Fibroblast of villous mesenchyme (primary cell): ENCODE measurements around the gene CAMK2G. TPM values are rescaled to one million over a fixed set of nuclear protein-coding genes. Genes with fewer than 3 reads are reported as not detected.

ENCODE experiments used
- DNase-seq: peaks from one replicate; pipeline ENCODE4 v3.0.0-alpha.2; 2010; ENCODE audit warnings: low read depth
- H3K4me3 ChIP-seq: 2 replicates; pipeline ENCODE4 v1.5.1; 2011; ENCODE audit warnings: low read depth, mild to moderate bottlenecking, low read length
- CTCF ChIP-seq: IDR thresholded peaks from 2 replicates; pipeline ENCODE4 v1.5.1; 2012; ENCODE audit warnings: low read depth, mild to moderate bottlenecking, low read length; ENCODE audit not compliant: insufficient read depth
- total RNA-seq: library from RNA; depleted of rRNA; stranded (reverse); fragments of >200 nt; gene quantifications from 2 replicates; pipeline ENCODE4 v1.2.3, GENCODE V29; 2012

The CAMK2G gene
- total RNA-seq, 1 donor: 36.7 TPM

- no peak overlapping the region for H3K4me3 ChIP-seq
- no peak for DNase-seq
- no peak for TF ChIP-seq CTCF
Observed at GRCh38 chr10:73866621-73867020, 7.7 kb downstream of the CAMK2G start.

GRCh38 chr10:73865459-73866442, 8.6 kb downstream of the CAMK2G start:
- DNase-seq: no peak
- no peak overlapping the region for H3K4me3 ChIP-seq
- no peak for TF ChIP-seq CTCF

GRCh38 chr10:73865107-73865458, 9.3 kb downstream of the CAMK2G start:
- TF ChIP-seq CTCF: no peak
- DNase-seq: no peak
- no peak overlapping the region for H3K4me3 ChIP-seq

- DNase-seq: no peak
- no peak for TF ChIP-seq CTCF
- no peak overlapping the region for H3K4me3 ChIP-seq
Observed at GRCh38 chr10:73864229-73864628, 10.1 kb downstream of the CAMK2G start.

GRCh38 chr10:73863039-73863817, 11.1 kb downstream of the CAMK2G start:
- H3K4me3 ChIP-seq: no peak overlapping the region
- TF ChIP-seq CTCF: no peak
- DNase-seq: no peak

- no peak for DNase-seq
- no peak for TF ChIP-seq CTCF
Observed at GRCh38 chr10:73862011-73862410, 12.3 kb downstream of the CAMK2G start.

More at GRCh38 chr10:73862011-73862410, 12.3 kb downstream of the CAMK2G start:
- no peak overlapping the region for H3K4me3 ChIP-seq
